RCC 7860 (cell line): ENCODE measurements around the gene TBL1Y.
"Not testable (repeated sequence)": the region's sequence is repeated elsewhere in the genome, so short reads cannot be mapped to it uniquely, and the experiment has no call there.

ENCODE experiments used
- DNase-seq: peaks from one replicate; pipeline ENCODE4 v3.0.0-alpha.2; 2015; ENCODE audit warnings: low spot score
- FAIRE-seq: peaks from 2 replicates; lab custom pipeline; 2012; peaks lifted over from hg19 to GRCh38; lab: Jason Lieb, UNC

Gene TBL1Y

DNA sequence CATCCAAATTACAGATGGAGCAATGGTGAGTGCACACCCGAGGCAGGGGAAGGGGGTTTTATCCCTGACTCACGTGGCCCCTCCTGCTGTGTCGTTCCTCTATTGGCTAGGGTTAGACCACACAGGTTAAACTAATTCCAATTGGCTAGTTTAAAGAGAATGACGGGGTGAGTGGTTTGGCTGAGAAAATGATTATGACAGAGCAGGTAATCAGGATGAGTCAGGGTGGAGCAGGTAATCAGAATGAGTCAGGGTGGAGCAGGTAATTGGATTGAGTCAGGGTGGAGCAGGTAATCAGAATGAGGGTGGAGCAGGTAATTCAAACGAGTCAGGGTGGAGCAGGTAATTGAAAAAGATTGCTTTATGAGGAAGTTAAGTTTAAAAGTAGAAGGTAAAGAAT is 146.4 kb downstream of the TBL1Y start:
- DNase-seq (no peak), FAIRE-seq (no peak)

GRCh38 chrY:7078725-7079124 is 168.2 kb downstream of the TBL1Y start:
- FAIRE-seq (no peak), DNase-seq (no peak)

DNA sequence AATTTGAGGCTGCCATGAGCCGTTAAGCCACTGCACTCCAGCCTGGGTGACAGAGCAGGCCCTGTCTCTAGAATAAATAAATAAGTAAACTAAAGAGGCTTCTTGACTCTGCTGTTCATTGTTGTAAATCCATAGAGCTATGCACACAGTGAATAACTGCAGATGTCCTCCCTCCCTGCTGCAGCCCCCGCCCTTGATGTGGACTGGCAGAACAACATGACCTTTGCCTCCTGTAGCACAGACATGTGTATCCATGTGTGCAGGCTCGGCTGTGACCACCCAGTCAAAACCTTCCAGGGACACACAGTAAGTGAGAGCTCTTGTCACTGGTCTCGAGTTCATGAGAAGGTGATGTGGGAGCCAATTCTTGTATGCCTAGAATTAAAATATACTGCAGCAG is 170.1 kb downstream of the TBL1Y start:
- FAIRE-seq = not testable (repeated sequence)

GRCh38 chrY:7085606-7086005 is 175.1 kb downstream of the TBL1Y start:
- FAIRE-seq (peak; percentile 60), DNase-seq (peak; percentile 31)

More for the DNA sequence above, 170.1 kb downstream of the TBL1Y start:
- not testable (repeated sequence) for DNase-seq

- FAIRE-seq (no peak), DNase-seq (peak; percentile 7)
Observed at GRCh38 chrY:7092836-7093235, 182.3 kb downstream of the TBL1Y start.

DNA sequence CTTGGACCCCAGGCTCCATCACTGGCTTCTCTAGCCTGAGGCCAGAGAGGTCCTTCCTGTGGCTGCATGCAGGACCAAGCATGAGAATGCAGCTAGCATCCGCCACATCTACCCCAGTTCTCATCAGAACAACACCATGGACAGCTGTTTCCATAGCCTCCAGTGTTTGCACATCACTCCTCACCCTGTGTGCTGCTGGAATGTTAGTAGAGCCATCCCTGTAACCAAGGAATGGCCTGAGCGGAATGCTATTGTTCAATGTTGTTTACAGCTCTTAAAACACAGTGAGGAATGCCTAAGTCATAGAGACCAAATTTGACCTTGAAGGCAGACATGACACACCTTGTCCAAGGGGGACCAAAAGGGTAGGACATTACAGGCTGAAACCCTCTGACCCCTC is 183.9 kb downstream of the TBL1Y start:
- FAIRE-seq (no peak), DNase-seq (no peak)

GRCh38 chrY:7097021-7097420 is 186.5 kb downstream of the TBL1Y start:
- DNase-seq = no peak
- no peak for FAIRE-seq

GRCh38 chrY:7099742-7100141 is 189.2 kb downstream of the TBL1Y start:
- FAIRE-seq (no peak), DNase-seq (no peak)

GRCh38 chrY:7102680-7103079 is 192.2 kb downstream of the TBL1Y start:
- FAIRE-seq (no peak), DNase-seq (no peak)

DNA sequence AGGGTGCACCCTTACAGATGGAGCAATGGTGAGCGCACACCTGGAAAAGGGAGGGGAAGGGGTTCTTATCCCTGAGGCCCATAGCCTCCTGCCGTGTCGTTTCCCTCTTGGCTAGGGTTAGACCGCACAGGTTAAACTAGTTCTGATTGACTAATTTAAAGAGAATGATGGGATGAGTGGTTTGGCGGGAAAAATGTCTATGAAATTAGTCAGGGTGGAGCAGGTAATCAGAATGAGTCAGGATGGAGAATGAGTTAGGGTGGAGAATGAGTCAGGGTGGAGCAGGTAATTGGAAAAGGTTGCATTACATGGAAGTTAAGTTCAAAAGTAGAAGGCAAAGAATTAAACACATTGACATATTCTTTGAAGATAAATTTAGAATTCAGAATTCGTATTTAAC is 196.7 kb downstream of the TBL1Y start:
- FAIRE-seq (no peak), DNase-seq (no peak)

GRCh38 chrY:7110086-7110485 is 199.6 kb downstream of the TBL1Y start:
- no peak for DNase-seq
- no peak for FAIRE-seq

DNA sequence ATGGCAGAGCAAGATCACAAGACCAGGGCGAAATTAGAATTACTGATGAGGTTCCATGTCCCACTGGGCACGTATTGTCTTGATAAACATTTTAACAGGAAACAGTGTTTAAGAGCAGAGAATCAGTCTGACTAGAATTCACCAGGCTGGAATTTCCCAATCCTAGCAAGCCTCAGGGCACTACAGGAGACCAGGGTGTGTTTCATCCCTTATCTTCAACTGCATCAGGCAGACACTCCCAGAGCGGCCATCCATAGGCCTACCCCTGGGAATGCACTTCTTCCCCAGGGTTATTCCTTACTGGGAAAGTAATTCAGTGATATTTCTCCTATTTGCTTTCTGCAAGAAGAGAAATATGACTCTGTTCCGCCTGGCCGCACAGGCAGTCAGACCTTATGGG is 205.4 kb downstream of the TBL1Y start:
- no peak for FAIRE-seq

GRCh38 chrY:7122202-7122601 is 211.7 kb downstream of the TBL1Y start:
- FAIRE-seq (no peak), DNase-seq (no peak)

More for the DNA sequence above, 205.4 kb downstream of the TBL1Y start:
- DNase-seq = no peak

DNA sequence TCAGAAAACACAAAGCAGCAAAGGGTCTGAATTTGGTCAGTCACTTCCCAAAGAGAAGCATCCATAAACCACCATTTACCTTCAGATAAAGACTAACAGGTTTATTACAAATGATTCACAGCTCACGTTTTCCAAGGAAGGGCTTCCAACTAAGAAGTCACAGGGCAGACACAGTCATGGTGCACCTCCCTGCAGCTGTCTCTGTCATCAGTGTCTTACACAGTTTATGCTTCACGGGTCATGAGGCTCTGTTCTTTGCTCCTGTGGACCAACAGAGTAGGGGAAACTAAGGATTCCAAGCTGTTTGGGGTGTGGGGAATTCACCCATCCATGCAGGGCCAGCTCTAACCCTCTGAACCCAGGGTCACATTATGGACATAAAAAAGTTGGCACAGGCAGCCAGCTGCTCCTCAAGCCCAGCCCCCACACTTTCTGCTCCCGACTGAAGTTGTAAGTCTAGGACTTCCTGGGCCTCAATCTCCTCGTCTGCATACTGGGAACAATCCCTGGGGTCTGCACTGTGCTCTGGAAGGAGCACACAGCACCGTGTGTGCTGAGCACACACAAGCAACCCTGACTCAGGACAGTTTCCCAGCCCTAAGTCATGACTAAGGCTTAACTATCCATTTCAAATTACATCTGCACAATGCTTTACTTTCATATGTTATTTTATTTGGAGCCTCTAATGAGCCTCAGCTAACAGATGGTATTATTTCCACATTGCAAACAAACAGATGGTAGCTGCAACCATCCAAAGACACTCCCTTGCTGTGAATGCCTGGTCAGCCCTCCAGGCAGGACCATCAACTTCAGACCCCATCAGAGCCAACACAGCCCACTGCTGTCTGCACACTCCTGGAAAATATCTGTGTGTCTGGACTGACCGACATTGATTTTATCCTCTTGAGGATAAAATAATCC is 214.9 kb downstream of the TBL1Y start:
- DNase-seq (no peak), FAIRE-seq (no peak)

GRCh38 chrY:7128211-7128610 is 217.7 kb downstream of the TBL1Y start:
- DNase-seq (no peak), FAIRE-seq (no peak)
